PC-9 (cell line): Measurements from ENCODE around the gene UPF3A. TPM values are rescaled to one million over a fixed set of nuclear protein-coding genes. Genes with fewer than 3 reads are reported as not detected.
"Not testable (repeated sequence)": the region's sequence is repeated elsewhere in the genome, so short reads cannot be mapped to it uniquely, and the experiment has no call there.

Source experiments
- BruUV-seq: library from RNA; stranded (reverse); fragments of 400-500 nt; replicated peaks from 2 replicates; lab custom pipeline; 2021; lab: Mats Ljungman, UMichigan
- CTCF ChIA-PET: fragments of 300-600 bp; sonication (Branson Sonifier 250); formaldehyde crosslinking; loops from one replicate; lab custom pipeline; 2022; ENCODE audit warnings: antibody characterized with exemption; lab: Charles Lee
- POLR2A ChIA-PET: fragments of 300-600 bp; sonication (Branson Sonifier 250); formaldehyde crosslinking; loops from one replicate; lab custom pipeline; 2022; ENCODE audit warnings: antibody characterized with exemption; ENCODE audit not compliant: unreplicated experiment; lab: Charles Lee
- DNase-seq, 2 experiments: peaks; one replicate each; pipeline versions ENCODE4 v3.0.0 to v3.0.0-alpha.2; 2015 to 2022; ENCODE audit warnings: mixed read lengths in 1 of 2
- H2AFZ ChIP-seq: fragments of 200-600 bp; sonication (generic); 2 replicates; pipeline ENCODE4 v1.8.1; 2017; ENCODE audit warnings: antibody characterized with exemption
- H3F3A ChIP-seq: fragments of 200-600 bp; sonication (generic); 2 replicates; pipeline ENCODE4 v1.8.1; 2017; ENCODE audit warnings: antibody characterized with exemption, mild to moderate bottlenecking, low read depth; ENCODE audit not compliant: insufficient read depth
- H3K27ac ChIP-seq: fragments of 200-600 bp; sonication (generic); 2 replicates; pipeline ENCODE4 v1.6.1; 2016; ENCODE audit warnings: mixed run types
- H3K27me3 ChIP-seq: fragments of 200-600 bp; sonication (generic); 2 replicates; pipeline ENCODE4 v1.6.1; 2016; ENCODE audit warnings: low read depth, mixed run types; ENCODE audit not compliant: insufficient read depth
- H3K36me3 ChIP-seq: fragments of 200-600 bp; sonication (generic); 2 replicates; pipeline ENCODE4 v1.6.1; 2016; ENCODE audit warnings: low read depth, mixed run types
- H3K4me1 ChIP-seq: fragments of 200-600 bp; sonication (generic); replicated peaks from 2 replicates; pipeline ENCODE4 v1.6.1; 2016; ENCODE audit warnings: mixed run types; ENCODE audit not compliant: insufficient read depth
- H3K4me2 ChIP-seq: fragments of 200-600 bp; sonication (generic); 2 replicates; pipeline ENCODE4 v1.6.1; 2017; ENCODE audit warnings: mixed run types
- H3K4me3 ChIP-seq: fragments of 200-600 bp; sonication (generic); 2 replicates; pipeline ENCODE4 v1.6.1; 2016; ENCODE audit warnings: mixed run types
- H3K79me2 ChIP-seq: fragments of 200-600 bp; sonication (generic); 2 replicates; pipeline ENCODE4 v1.6.1; 2017; ENCODE audit warnings: low read depth, mixed run types
- H3K9me2 ChIP-seq: fragments of 200-600 bp; sonication (generic); 2 replicates; pipeline ENCODE4 v1.8.1; 2017; ENCODE audit warnings: mild to moderate bottlenecking; ENCODE audit not compliant: insufficient read depth
- H3K9me3 ChIP-seq: fragments of 200-600 bp; sonication (generic); 2 replicates; pipeline ENCODE4 v1.8.1; 2016; ENCODE audit warnings: low read depth; ENCODE audit not compliant: insufficient read depth
- H4K20me1 ChIP-seq: fragments of 200-600 bp; sonication (generic); 2 replicates; pipeline ENCODE4 v1.8.1; 2017; ENCODE audit not compliant: insufficient read depth
- CTCF ChIP-seq: fragments of 200-600 bp; sonication (generic); conservative IDR thresholded peaks from 2 replicates; pipeline ENCODE4 v1.6.1; 2017; ENCODE audit warnings: mixed run types, antibody characterized with exemption, mild to moderate bottlenecking, moderate library complexity
- intact Hi-C: fragments of 100-400 bp; cut with micrococcal nuclease; formaldehyde crosslinking; loops from one replicate; pipeline ENCODE4 v1.10.0; 2022; ENCODE audit not compliant: unreplicated experiment
- microRNA-seq: library from miRNA; unstranded; fragments of <30 nt; microRNA quantifications from one replicate; pipeline ENCODE4 v1.2.0, GENCODE V29; 2021; ENCODE audit warnings: borderline number of aligned reads, borderline replicate concordance
- total RNA-seq: library from RNA; stranded (reverse); gene quantifications from 2 replicates; pipeline ENCODE4 v1.2.3, GENCODE V29; 2021

The UPF3A gene
- total RNA-seq, 1 experiment from 2014 or later = 54.1 TPM

- POLR2A ChIA-PET, H3F3A ChIP-seq, H3K9me2 ChIP-seq, DNase-seq, H3K36me3 ChIP-seq, H4K20me1 ChIP-seq, H3K4me2 ChIP-seq, H3K9me3 ChIP-seq, CTCF ChIA-PET, H3K79me2 ChIP-seq, intact Hi-C loops, H3K27ac ChIP-seq, H3K4me3 ChIP-seq, H3K4me1 ChIP-seq, H2AFZ ChIP-seq, BruUV-seq: not testable (repeated sequence)
- peaks cover 25% of the 10 kb centered on the region for H3K27me3 ChIP-seq
- TF ChIP-seq CTCF = peak; percentile 52; the same call in 1 of the 2 replicates
Measured at GRCh38 chr13:114352763-114353162, 71.4 kb downstream of the UPF3A start.

- H3K27ac ChIP-seq, H3K4me3 ChIP-seq, H4K20me1 ChIP-seq, H3K4me1 ChIP-seq, BruUV-seq, H3K9me2 ChIP-seq, H2AFZ ChIP-seq, H3K9me3 ChIP-seq, intact Hi-C loops, DNase-seq, H3F3A ChIP-seq, H3K36me3 ChIP-seq, H3K4me2 ChIP-seq, H3K79me2 ChIP-seq, POLR2A ChIA-PET, CTCF ChIA-PET: not testable (repeated sequence)
- H3K27me3 ChIP-seq = peaks cover 19% of the 10 kb centered on the region
Measured at GRCh38 chr13:114353382-114353781, 72.0 kb downstream of the UPF3A start.

Small RNAs within 50 kb of the gene (microRNA-seq; reads per million reads assigned to microRNA genes)
- gene MIR4502 = not detected
- gene MIR548AR = not detected

Other genes with a start within 250 kb of the UPF3A start
- 9.7 and 10.0 TPM in 2 replicates for gene RASA3, start 149.0 kb upstream of the UPF3A start, total RNA-seq
- gene CFAP97D2, start 102.3 kb upstream of the UPF3A start, total RNA-seq = not detected in 2 replicates
- 45.7 and 56.8 TPM in 2 replicates for gene CDC16, start 46.7 kb upstream of the UPF3A start, total RNA-seq
- 15.1 and 16.0 TPM in 2 replicates for gene CHAMP1, start 32.9 kb downstream of the UPF3A start, total RNA-seq